A549 (cell line): ENCODE data around the gene FGF2.

Source experiments
- CEBPB ChIP-seq, 2 experiments: fragments of >200 bp in 1 of 2; sonication (Bioruptor Twin) in 1 of 2; formaldehyde crosslinking in 1 of 2; IDR thresholded peaks; 2 replicates each; pipeline ENCODE4 v1.6.1; 2012 to 2016
- EP300 ChIP-seq, 2 experiments: fragments of >200 bp; sonication (Bioruptor Twin); formaldehyde crosslinking; IDR thresholded peaks; 2 replicates in 1 of 2; 3 replicates in 1 of 2; pipeline ENCODE4 v1.6.1; 2016 to 2017
- HOXB13 ChIP-seq: fragments of 250-450 bp; sonication (Bioruptor Pico); IDR thresholded peaks from 2 replicates; pipeline ENCODE4 v1.5.0; 2020; ENCODE audit warnings: low read depth, mild to moderate bottlenecking, moderate library complexity
- JUNB ChIP-seq: fragments of >200 bp; sonication (Bioruptor Twin); formaldehyde crosslinking; IDR thresholded peaks from 2 replicates; pipeline ENCODE4 v1.6.1; 2016
- KDM1A ChIP-seq: fragments of 200-600 bp; sonication (generic); IDR thresholded peaks from 2 replicates; pipeline ENCODE4 v1.6.1; 2016; ENCODE audit warnings: low read depth, mild to moderate bottlenecking
- KDM5A ChIP-seq: fragments of 200-600 bp; sonication (generic); IDR thresholded peaks from 2 replicates; pipeline ENCODE4 v1.6.1; 2016; ENCODE audit warnings: antibody characterized with exemption, mild to moderate bottlenecking
- MAFK ChIP-seq: fragments of 450-650 bp; IDR thresholded peaks from 2 replicates; pipeline ENCODE4 v1.6.1; 2014; ENCODE audit not compliant: partially characterized antibody
- POLR2A ChIP-seq: IDR thresholded peaks from 2 replicates; pipeline ENCODE4 v1.6.1; 2012; ENCODE audit warnings: mild to moderate bottlenecking, low read length
- RARB ChIP-seq: fragments of 250-450 bp; sonication (Bioruptor Pico); IDR thresholded peaks from 2 replicates; pipeline ENCODE4 v1.8.0; 2021; ENCODE audit warnings: mild to moderate bottlenecking, moderate library complexity
- RCOR1 ChIP-seq: fragments of 150-350 bp; IDR thresholded peaks from 2 replicates; pipeline ENCODE4 v1.6.1; 2014; ENCODE audit warnings: antibody characterized with exemption, low read length, low read depth
- RFX5 ChIP-seq: fragments of 450-650 bp; IDR thresholded peaks from 2 replicates; pipeline ENCODE4 v1.7.1; 2014; ENCODE audit warnings: antibody characterized with exemption, mild to moderate bottlenecking, moderate library complexity
- RNF2 ChIP-seq: fragments of 200-600 bp; sonication (generic); IDR thresholded peaks from 2 replicates; pipeline ENCODE4 v1.6.1; 2016; ENCODE audit warnings: low read depth, mild to moderate bottlenecking, antibody characterized with exemption, moderate library complexity, borderline replicate concordance
- TF ChIP-seq, protein P1 (sequence below): IDR thresholded peaks from 2 replicates; pipeline ENCODE4 v1.6.1; 2012
- TF ChIP-seq, protein P2 (sequence below): fragments of >200 bp; sonication (Bioruptor Twin); formaldehyde crosslinking; IDR thresholded peaks from 3 replicates; pipeline ENCODE4 v1.5.1; 2016

DNA sequence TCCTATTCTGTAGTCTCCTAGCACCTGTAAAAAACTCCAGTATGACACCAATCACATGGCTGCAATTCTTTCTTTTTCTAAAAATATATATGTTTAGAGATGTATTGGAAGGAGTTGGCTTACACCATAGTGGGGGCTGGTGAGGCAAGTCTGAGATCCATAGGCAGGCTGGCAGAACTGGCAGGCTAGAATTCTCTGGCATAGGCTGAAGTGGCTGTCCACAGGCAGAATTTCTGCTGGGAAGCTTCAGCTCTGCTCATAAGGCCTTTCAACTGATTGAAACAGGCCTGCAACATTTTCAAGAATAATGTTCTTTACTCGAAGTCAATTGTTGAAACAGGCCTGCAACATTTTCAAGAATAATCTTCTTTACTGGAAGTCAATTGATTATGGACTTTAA is 37.0 kb downstream of the FGF2 start:
- TF ChIP-seq, protein P1, sequence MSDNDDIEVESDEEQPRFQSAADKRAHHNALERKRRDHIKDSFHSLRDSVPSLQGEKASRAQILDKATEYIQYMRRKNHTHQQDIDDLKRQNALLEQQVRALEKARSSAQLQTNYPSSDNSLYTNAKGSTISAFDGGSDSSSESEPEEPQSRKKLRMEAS: no peak
- TF ChIP-seq KDM1A (no peak), RNF2 (no peak), EP300 (IDR thresholded peaks at IDR 0.05) (no peak), MAFK (no peak), HOXB13 (no peak), POLR2A (no peak), RFX5 (no peak), CEBPB (IDR thresholded peaks at IDR 0.05) (no peak), JUNB (no peak), KDM5A (no peak), RARB (CRISPR knock-in tag) (no peak), RCOR1 (no peak)
- TF ChIP-seq, protein P2, sequence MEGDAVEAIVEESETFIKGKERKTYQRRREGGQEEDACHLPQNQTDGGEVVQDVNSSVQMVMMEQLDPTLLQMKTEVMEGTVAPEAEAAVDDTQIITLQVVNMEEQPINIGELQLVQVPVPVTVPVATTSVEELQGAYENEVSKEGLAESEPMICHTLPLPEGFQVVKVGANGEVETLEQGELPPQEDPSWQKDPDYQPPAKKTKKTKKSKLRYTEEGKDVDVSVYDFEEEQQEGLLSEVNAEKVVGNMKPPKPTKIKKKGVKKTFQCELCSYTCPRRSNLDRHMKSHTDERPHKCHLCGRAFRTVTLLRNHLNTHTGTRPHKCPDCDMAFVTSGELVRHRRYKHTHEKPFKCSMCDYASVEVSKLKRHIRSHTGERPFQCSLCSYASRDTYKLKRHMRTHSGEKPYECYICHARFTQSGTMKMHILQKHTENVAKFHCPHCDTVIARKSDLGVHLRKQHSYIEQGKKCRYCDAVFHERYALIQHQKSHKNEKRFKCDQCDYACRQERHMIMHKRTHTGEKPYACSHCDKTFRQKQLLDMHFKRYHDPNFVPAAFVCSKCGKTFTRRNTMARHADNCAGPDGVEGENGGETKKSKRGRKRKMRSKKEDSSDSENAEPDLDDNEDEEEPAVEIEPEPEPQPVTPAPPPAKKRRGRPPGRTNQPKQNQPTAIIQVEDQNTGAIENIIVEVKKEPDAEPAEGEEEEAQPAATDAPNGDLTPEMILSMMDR: no peak
